ENCODE measurements around the gene DCDC2C. TPM values are rescaled to one million over a fixed set of nuclear protein-coding genes. Genes with fewer than 3 reads are reported as not detected.
A peak's percentile ranks its signal among the peaks of the same experiment; 100 is the strongest.

Gene DCDC2C
- total RNA-seq, 1 donor from 2014 or later, result not detected

DNA sequence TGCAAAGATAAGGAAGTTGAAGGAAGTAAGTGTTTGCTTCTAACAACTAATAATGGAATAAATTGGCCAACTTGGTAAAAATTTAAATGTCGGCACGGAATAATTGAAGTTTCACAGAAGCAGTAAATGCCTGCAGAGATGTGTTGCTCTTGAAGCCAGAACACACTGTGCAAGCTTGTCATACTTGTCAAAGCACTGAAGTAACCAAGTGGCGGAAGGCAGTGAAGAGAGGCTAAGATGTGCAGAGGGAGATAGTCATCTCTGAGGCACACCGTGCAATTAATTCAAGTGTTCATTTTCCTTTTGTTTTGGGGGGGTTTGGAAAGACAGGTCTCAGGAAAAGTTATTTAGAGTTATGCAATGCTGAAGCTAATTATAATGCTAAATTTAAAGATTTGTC is 5.2 kb downstream of the DCDC2C start:
- no peak for DNase-seq (ENCODE audit: low read depth, low spot score)

DNA sequence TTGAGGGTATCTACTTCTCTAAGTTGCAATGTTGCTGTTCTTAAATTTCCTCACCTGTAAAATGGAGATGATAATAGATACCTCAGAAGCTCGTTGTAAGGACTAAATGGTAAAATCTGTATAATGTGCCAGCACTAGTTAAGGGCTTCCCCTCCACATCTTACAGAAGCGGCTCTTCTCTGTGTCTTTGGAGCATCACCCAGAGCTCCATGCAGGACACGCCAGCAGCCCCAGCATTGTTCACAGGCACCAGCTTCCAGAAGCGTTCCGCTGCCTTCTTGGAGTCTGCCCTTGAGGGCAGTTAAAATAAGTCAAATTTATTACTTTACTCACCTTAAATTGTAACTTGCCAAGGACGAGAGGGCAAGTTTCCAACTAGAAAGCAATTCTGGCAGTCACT is 5.8 kb downstream of the DCDC2C start:
- DNase-seq (ENCODE audit: low read depth, low spot score), result no peak

DNA sequence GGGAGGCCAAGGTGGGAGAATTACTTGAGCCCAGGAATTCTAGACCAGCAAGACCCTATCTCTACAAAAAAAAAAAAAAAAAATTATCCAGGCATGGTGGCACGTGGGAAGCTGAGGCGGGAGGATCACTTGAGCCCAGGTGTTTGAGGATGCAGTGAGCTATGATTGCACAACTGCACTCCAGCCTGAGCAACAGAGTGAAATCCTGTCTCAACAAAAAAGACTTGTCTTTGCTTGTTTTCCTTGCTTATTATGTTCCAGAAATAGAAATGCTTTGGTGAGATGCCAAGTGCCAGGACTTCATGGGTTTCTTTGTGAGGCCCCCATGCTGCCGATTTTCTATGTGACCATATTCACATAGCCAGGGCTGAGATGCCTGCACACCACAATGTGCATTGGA is 9.0 kb downstream of the DCDC2C start:
- no peak for DNase-seq (ENCODE audit: low read depth, low spot score)

DNA sequence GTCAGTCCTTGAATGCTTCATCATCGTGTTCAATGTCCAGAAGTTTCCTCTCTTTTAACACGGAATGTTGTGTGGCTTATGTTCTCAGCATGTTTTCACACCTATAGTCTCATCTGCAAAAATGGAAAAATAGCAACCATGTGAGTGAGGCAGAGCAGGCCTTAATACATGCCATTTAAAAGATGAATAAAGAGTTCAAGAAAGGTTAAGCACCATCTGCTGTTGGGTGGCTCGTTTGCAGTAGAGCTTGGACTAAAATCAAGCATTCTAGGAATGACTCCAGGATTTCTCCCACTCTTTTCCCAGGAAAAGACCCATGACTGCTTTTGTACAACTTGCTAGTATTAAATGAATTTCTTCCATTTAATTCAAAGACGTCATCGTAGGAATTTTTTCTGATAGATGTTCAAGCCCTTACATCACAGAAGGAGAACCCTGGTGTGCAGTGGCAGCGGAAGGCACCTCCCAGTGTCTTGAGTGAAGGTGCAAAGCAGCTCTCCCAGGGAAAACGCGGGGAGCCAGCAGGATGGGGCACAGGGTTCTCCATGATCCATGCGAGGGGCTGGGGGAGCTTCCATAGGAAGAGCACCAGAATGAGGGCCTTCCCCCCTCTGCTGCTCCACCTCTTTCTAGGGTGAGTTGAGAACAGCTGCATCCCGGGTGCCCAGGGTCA is 9.6 kb downstream of the DCDC2C start:
- DNase-seq (ENCODE audit: low read depth, low spot score), result no peak

DNA sequence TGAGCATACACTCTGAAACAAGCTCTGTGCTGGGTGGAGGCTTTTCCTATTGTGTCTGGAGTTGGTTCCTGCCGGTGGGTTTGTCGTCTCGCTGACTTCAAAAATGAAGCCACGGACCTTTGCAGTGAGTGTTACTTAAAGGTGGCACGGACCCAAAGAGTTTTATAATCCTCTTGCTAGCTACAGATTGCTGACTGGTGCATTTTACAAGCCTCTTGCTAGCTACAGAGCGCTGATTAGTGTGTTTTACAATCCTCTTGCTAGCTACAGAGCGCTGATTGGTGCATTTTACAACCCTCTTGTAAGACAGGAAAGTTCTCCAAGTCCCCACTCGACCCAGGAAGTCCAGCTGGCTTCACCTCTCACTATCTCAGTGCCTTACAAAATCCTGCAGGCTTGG is 15.3 kb downstream of the DCDC2C start:
- no peak for DNase-seq (ENCODE audit: low read depth, low spot score)

DNA sequence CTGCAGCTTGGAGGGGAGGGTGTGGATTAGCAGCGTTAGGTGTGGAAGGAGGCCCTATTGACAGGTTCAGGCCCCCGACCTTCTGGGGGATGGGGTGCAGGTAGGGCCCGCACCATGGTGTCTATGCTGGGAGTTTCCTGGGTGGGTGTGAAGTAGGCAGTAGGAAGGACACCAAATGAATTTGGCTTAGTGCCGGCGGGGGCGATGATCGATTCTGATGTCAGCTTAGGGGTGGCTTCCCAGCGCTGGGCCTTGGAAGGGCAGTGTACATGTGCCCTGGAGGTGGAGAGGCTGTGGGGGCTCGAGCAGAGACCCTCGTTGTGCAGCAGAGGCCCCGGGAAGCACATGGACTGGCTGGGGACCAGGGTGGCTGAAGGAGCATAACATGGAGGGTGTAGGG is 21.6 kb downstream of the DCDC2C start:
- DNase-seq (ENCODE audit: low read depth, low spot score), result no peak

DNA sequence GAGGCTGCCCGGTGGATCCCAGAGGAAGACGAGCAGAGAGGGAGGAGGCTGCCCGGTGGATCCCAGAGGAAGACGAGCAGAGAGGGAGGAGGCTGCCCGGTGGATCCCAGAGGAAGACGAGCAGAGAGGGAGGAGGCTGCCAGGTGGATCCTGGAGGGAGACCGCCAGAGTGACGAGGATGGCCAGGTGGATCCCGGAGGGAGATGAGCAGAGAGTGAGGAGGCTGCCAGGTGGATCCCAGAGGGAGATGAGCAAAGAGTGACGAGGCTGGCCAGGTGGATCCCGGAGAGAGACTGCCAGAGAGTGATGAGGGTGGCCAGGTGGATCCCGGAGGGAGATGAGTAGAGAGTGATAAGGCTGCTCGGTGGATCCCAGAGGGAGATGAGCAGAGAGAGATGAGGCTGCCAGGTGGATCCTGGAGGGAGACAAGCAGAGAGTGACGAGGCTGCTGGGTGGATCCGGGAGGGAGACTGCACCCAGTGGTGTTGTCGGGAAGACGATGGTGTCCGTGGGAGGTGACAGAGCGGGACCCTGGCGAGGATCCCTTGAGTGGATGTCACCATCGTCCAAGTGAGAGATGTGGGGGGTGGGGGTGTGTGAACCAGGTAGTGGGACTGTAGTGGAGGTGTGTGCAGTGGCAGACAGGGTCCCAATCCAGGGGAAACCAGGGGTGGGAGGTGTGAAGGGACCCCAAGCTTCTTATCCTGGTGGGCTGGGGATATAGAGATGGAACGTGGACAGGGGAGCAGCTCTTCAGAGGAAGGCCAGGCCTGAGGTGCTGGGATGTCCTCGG is 22.3 kb downstream of the DCDC2C start:
- no peak for DNase-seq (ENCODE audit: low read depth, low spot score)

DNA sequence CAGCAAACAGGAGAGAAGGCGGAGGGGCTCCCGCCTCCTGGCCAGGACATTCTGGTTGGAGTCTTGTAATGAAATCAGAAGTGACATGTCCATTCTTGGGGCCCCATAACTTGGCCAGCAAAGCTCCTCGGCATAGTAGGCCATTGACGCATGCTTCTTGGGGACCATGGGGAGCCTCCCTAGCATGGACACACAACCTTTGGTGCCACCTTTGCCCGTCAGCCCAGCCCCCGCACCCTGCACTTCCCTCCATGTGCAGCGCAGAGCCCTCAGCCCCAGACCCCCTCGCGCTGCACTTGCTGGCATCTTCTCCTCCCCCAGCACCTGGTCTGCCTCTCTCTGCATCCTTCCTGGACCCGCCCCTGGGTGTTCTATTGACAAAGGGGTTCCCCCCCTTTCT is 23.1 kb downstream of the DCDC2C start:
- no peak for DNase-seq (ENCODE audit: low read depth, low spot score)

DNA sequence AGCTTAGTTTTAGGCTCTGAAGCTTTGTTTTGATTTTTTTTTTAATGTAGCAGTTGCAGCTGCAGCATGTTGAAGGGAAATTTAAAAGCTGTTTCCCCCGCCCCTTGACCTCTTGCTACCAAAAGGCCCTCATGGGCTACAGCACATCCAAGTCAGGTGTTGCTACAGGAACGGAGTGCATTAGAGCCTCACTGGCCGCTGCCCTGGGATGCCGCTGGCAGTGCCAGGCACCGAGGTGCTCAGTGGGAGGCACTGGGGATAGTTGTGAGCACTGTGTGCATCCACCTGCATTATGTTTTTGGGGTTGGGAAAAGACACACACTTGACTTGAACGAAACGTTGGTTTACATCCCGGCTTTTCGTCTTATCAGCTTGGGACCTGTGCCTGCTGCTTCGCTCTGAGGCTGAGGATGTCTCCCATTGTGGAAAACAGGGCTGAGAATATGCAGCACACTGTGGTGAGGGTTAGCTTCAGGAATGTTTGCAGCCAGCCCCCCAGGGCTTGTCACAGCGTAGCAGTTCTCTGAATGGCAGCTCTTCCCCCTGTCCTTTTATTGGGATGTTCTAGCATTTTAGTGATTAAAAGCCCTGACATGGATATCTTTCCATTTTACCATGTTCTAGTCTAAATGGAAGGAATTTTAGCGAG is 24.1 kb downstream of the DCDC2C start:
- DNase-seq (ENCODE audit: low read depth, low spot score), result no peak

DNA sequence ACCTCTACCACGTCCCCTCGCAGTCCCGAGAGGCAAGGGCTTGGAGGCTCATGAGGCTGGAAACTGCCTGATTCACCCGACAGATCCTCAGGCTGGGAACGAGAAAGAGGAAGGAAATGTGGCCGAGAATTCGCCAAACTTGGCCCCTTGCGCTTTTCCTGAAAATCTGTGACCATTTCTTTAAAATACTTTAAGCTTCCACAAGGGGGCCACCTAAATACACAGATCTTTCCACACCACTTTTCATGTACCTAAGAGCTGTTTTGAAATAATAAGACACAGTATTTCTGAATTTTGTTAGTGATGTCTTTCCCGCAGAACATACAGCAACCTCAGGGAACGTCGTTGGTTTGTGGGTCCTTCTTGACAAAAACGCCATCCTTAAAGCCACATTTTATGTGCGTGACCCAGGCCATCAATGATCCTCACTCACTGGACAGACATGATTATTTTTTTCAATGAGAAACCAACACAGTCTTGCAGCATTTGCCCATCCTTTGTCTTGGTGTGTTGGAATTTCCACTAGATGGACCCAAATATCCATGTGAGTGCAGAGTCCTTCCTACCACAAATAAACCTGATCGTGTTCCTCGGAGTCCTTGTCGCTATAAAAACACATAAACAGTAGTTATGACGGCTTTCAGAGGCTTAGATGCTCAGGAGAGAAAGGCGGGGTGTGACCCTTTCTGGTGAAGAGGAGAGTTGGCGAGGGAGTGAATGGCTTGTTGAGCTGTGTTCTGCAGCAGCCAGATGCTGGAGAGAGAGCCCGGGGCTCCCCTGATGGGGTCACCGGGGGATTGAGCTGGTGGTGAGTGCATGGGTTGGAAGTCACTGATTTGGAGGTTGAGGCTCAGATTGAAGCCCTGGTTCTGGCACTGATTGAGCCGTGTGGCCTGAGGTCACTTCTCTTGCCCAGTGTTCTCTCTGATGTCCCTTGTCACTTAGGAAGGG is 25.0 kb downstream of the DCDC2C start:
- DNase-seq (ENCODE audit: low read depth, low spot score), result peak; percentile 11

DNA sequence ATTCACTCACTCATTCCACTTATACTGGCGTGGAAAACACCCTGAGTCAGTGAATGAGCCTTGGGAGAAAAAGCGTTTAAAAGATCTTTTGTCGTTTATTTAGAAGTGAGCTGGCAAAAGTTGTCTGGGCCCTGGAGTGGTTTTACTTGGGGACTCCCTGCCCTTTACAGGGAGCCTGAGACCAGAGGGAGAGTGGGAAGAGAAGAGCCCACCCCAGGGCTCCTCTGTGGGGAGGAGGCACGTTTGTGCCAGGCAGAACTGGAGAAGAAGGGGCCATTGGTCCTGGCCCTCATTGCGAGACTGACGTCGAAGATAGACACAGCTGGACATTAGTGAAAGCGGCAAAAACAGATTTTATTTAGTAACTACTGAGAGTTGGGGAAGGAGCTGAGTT is 25.7 kb downstream of the DCDC2C start:
- no peak for DNase-seq (ENCODE audit: low read depth, low spot score)

DNA sequence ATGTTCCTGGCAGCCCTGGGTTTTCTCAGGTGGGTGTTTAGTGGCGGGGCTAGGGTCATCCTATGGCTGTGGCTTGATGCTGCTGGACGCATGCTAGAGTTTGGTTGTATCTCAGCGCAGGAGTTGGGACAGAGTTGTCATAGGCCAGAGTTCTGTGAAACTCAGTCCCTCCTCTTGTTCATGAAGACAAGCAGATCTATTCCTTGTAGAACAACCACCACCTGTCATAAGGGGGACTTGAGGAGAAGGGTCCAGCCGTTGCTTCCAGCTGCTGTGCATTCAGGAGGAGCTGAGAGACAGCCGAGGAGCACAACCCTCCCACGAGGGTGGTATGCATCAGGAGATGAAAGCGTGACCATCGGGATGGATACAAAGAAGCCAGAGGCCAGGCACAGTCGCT is 26.4 kb downstream of the DCDC2C start:
- no peak for DNase-seq (ENCODE audit: low read depth, low spot score)

DNA sequence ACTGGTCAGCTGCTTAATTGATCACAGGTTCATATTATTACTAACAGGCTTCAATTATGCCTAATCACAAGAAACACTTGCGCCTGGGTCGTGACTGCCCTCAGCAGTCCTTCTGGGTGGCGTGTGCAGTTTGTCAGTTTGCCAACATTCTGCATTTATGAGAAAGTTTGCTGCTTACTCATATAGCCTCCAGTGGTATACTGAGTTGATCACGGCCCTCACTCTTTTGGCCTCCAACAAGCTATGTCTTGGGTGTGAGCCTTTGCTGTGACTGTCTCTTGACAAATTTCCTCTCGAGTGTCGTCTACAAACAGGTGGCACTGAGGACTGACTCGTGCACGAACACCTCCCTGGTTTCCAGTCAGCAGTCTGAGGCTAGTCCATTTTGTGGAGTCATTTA is 27.3 kb downstream of the DCDC2C start:
- DNase-seq (ENCODE audit: low read depth, low spot score), result no peak

DNA sequence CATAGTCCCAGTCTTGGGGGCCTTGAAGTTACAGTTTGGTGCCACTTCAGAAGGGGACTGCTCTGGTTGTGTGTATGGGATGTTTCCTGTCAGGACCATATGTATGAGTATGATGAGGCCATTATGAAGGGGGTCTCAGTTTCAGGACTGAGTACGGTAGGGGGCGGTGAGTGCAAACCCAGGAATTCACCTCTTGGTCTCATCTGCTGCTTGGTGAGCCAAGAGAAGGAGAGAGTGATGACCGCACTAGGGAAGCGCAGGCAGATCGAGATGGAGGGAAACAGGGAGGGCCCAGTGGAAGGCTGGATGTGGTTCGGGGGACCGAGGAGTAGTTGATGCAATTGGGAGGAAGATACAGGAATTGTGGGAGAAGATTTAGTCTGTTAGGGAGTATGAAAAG is 28.5 kb downstream of the DCDC2C start:
- DNase-seq (ENCODE audit: low read depth, low spot score), result no peak

DNA sequence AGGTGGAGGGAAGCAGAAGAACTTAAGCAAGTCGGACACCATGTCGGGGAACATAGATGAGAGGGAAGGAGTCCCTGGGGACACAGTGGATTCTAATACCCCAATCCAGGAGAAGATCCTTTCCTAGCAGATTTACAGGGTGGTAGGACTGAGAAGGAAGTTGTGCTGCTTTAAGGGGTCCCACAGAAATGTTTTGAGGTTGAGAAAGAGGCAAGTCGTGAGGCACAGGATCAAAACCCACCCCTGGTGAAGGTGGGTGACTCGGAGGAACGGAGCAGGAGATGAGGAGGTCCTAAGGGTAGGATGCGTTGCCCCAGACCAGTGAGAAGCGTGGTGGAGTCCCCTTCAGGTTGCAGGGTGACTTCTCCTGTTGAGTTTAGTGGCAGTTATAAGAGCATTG is 32.7 kb downstream of the DCDC2C start:
- no peak for DNase-seq (ENCODE audit: low read depth, low spot score)

DNA sequence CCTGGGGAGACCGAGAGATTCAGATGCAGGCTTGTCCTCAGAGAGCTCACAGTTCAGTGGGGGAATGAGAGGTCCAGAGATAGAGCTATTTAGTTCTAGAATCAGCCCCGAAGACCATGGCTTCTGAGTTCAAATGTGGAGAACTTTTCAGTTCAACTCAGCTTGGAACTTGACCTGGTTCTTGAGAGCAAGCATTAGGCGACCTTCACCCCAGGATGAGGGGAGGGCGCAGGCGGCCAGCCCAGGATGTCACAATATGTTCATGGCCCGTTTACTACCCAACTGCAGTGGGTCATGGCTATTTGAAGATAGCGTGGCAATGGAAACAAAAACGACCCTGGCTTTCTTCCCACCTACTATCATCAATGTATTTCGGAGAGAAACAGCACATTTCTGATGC is 33.8 kb downstream of the DCDC2C start:
- DNase-seq (ENCODE audit: low read depth, low spot score), result no peak

DNA sequence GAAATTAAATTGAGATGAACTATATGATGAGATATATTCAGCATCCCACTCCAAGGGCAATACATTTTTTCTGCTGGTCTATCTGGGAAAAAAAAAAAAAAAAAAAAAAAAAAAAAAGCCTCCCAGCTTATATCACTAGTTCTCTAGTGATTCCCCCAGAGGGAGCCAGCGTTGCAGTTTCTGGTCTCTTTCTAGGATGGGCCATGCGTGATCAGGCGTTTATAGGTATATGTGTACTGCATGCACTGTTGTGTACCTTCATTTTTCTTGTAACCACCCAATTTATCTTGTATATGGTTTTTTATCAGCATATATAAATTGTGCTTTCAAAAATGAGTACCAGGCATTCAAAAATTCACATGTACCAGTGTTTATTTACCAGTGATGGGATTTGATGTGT is 35.1 kb downstream of the DCDC2C start:
- no peak for DNase-seq (ENCODE audit: low read depth, low spot score)

DNA sequence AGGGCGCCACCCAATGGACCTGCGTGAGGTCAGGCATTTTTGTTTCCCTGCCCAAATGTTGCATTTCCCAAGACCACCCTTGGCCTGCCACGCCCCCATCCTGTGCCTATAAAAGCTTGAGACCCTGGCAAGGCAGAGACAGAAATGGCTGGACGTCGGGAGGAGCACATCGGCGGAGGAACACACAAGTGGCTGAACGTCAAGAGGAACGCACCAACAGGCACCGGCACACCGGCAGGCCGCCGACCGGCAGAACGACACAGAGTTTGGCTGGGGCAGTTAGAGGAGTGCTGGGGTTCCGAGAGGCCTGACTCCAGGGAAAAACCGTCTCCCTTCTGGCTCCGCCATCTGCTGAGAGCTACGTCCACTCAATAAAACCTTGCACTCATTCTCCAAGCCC is 35.9 kb downstream of the DCDC2C start:
- DNase-seq (ENCODE audit: low read depth, low spot score), result no peak

DNA sequence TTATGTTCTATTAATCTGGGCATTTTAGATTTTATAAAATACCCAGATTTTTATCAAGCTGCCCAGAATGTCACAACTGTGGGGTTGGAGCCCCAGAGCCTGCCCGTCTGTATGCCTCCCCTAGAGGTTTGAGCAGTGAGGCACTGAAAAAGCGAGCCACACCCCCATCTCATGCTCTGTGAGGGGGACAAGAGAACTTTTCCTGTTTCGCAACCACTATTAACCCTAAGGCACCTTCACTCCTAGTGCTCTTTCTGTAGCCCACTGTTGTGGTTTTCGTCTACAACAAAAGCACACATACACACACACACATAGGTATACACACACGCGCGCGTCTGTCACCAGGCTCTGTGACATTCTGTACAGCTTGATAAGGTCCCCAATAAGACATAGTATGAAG is 38.0 kb downstream of the DCDC2C start:
- DNase-seq (ENCODE audit: low read depth, low spot score), result no peak

DNA sequence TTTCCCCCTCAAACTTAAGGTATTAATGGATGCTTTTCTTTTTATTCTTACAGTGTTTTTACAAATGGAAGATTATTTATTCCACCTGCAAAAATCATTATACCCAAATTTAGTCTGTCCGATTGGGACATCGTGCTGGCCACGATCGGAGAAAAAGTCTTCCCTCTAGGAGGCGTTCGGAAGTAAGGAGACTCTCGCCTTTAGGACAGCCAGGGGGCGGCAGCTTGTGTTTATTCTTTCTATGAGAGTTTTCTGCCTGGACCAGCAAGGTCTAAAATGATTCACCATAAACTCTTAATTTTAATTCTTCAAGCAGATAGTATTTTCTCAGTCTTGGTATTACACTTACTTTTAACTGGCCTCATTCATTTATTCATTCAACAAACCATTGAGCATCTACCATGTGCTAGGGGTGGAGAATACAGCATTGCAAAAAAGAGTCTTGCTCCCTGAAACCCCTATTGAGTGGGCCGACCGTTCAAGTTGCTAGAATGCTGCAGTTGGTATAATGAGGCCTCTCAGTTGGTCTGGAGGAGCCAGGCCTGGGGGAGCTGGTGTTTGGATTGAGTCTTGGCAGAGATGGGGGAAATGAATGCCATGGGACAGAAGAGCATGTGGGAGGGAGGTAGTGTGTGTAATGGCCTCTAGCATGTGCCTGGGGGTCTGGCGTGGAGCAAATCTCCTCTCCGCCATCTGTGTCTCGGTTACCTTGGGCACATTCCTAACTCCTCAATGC is 38.7 kb downstream of the DCDC2C start:
- DNase-seq (ENCODE audit: low read depth, low spot score), result no peak
